Tibial artery (tissue), 4 donors: Measurements from ENCODE around the gene TNS3.
A peak's percentile ranks its signal among the peaks of the same experiment; 100 is the strongest.

Experiments
- DNase-seq, 2 donors: peaks; one replicate each; pipeline ENCODE4 v3.0.0-alpha.2; 2019
- H3K27ac ChIP-seq, 2 donors: fragments of 200-600 bp; sonication (generic) in 1 of 2; 1 replicate in 1 of 2; 2 replicates in 1 of 2; pipeline ENCODE4 v1.5.1; 2018 to 2019; ENCODE audit warnings: mild to moderate bottlenecking in 1 of 2
- H3K27me3 ChIP-seq, 2 donors: fragments of 200-600 bp; sonication (generic) in 1 of 2; one replicate each; pipeline versions ENCODE4 v1.5.1 to v1.6.0; 2016 to 2019
- H3K36me3 ChIP-seq, 3 donors: fragments of 200-600 bp; sonication (generic) in 2 of 3; one replicate each; pipeline ENCODE4 v1.5.1; 2016 to 2019; ENCODE audit warnings: mild to moderate bottlenecking in 2 of 3
- H3K4me1 ChIP-seq, 4 donors: fragments of 200-600 bp; sonication (generic) in 2 of 4; 1 replicate in 3 of 4; 2 replicates in 1 of 4; pipeline ENCODE4 v1.5.1; 2016 to 2019
- H3K4me3 ChIP-seq, 2 donors: fragments of 200-600 bp; sonication (generic) in 1 of 2; 1 replicate in 1 of 2; 2 replicates in 1 of 2; pipeline ENCODE4 v1.5.1; 2018 to 2019; ENCODE audit warnings: mild to moderate bottlenecking in 2 of 2
- H3K9me3 ChIP-seq, 3 donors: fragments of 200-600 bp; sonication (generic) in 1 of 3; one replicate each; pipeline ENCODE4 v1.5.1; 2016 to 2019
- CTCF ChIP-seq, 2 experiments: fragments of 200-600 bp in 1 of 2; fragments of 450-650 bp in 1 of 2; IDR thresholded peaks; one replicate each; pipeline ENCODE4 v1.5.1; 2017 to 2019; ENCODE audit warnings: antibody characterized with exemption in 2 of 2, mild to moderate bottlenecking in 1 of 2, moderate library complexity in 1 of 2
- intact Hi-C: fragments of 100-400 bp; cut with DNase I; formaldehyde crosslinking; loops from one replicate; pipeline ENCODE4 v1.15.0; 2023; ENCODE audit warnings: low total_unique reads

TNS3 gene

GRCh38 chr7:47478926-47479711, 102.8 kb downstream of the TNS3 start:
- DNase-seq, result peak in 1 of 2 donors; percentile 61
- intact Hi-C loops, result no loop called here
- TF ChIP-seq CTCF (IDR thresholded peaks at IDR 0.05), result no peak
- Histone ChIP-seq H3K9me3 (no peaks in the 10 kb centered on the region), H3K4me3 (no peak overlapping the region), H3K27me3 (no peaks in the 10 kb centered on the region), H3K36me3 (no peaks in the 10 kb centered on the region), H3K27ac (peak overlapping the region; percentile 44 to 72), H3K4me1 (peaks cover 0 to 94% (median 72%) of the 10 kb centered on the region in 4 donors)

DNA sequence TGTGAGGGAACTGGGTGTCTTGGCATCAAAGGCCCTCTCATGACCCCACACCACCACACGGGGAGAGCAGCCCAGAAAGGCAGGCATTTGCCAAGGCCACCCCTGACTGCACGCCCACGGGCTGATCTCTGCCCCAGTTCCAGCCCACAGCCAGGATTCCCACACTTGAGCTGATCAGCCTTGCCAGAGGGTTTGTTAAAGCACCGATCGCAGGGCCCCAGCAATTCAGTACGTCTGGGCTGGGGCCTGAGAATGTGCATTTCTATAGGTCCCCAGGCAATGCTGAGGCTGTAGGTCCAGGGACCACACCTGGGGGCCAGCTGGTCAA, 103.9 kb downstream of the TNS3 start:
- intact Hi-C loops, result no loop called here
- Histone ChIP-seq H3K27ac (no peak overlapping the region), H3K4me3 (no peak overlapping the region), H3K9me3 (no peaks in the 10 kb centered on the region), H3K27me3 (no peaks in the 10 kb centered on the region), H3K4me1 (peaks cover 0 to 85% (median 71%) of the 10 kb centered on the region in 4 donors), H3K36me3 (no peaks in the 10 kb centered on the region)
- TF ChIP-seq CTCF (IDR thresholded peaks at IDR 0.05), result no peak
- DNase-seq, result peak in 1 of 2 donors; percentile 67

DNA sequence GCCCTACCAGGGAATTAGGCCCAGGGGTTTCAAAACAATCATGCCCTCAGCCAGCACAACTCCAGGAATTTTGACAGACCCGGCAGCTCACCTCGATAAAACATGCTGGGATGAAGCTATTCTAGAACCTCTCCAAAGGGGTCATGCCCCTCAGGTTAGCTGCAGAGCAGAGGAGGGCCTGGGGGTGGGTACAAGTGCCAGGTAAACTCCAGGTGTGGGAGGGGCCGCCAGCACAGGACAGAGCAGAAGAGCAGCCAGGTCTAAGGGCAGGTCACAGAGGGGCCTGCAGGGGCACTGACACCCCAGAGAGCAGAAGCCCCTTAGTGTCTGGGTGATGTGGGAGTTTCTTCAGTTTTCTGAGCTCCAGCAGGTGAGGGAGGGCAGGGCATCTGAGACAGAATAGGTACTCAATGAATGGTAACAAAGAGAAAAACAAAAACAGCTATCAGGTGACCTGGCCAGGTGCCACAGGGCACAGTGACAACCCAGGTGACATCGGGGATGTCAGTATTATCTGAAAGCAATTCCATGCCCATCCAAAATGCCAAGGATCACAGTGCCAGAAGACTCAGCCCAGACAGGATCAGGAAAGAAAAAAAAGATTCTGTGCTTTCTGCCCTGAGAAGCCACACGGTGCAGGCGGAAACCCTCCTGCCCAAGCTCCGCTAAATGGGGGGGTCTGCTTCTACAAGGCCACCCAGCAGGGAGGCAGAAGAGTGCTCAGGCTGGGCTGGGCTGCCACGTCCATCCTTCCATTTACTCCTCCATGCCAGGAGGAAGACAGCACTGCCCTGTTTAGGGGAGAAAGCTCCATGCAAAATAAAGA, 104.5 kb downstream of the TNS3 start:
- intact Hi-C loops, result no loop called here
- Histone ChIP-seq H3K27ac (no peak overlapping the region), H3K27me3 (no peaks in the 10 kb centered on the region), H3K4me1 (peaks cover 0 to 80% (median 66%) of the 10 kb centered on the region in 4 donors), H3K9me3 (no peaks in the 10 kb centered on the region), H3K36me3 (no peaks in the 10 kb centered on the region), H3K4me3 (no peak overlapping the region)
- no peak for DNase-seq
- no peak for TF ChIP-seq CTCF (IDR thresholded peaks at IDR 0.05)

DNA sequence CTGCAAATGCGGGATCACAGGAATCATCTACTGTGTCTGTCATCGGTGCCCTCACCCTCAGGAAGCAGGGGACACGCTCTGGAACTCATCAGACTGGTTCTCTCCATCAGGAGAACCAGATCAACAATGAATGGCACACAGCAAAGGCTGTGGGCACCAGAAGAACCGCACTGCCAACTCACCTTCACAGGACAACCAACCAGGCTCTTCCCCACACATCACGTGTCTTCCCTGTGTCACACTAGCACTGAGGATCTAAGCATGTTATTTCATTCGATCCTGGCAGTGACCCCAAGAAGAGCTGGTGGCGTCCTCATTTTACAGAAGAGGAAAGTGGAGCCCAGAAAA, 106.1 kb downstream of the TNS3 start:
- H3K27me3 ChIP-seq, result no peaks in the 10 kb centered on the region
- H3K36me3 ChIP-seq, result no peaks in the 10 kb centered on the region
- H3K9me3 ChIP-seq, result no peaks in the 10 kb centered on the region
- peak overlapping the region; percentile 61 to 65 for H3K27ac ChIP-seq
- no peak overlapping the region for H3K4me3 ChIP-seq
- intact Hi-C loops, result no loop called here
- no peak for TF ChIP-seq CTCF (IDR thresholded peaks at IDR 0.05)
- DNase-seq, result no peak
- H3K4me1 ChIP-seq, result peaks cover 0 to 66% (median 54%) of the 10 kb centered on the region in 4 donors

GRCh38 chr7:47474937-47475879, 106.7 kb downstream of the TNS3 start:
- Histone ChIP-seq H3K4me1 (peaks cover 0 to 62% (median 48%) of the 10 kb centered on the region in 4 donors), H3K27ac (peak overlapping the region; percentile 61 to 65), H3K9me3 (no peaks in the 10 kb centered on the region), H3K4me3 (no peak overlapping the region), H3K27me3 (no peaks in the 10 kb centered on the region), H3K36me3 (no peaks in the 10 kb centered on the region)
- intact Hi-C loops, result no loop called here
- DNase-seq, result peak; percentile 92 to 95
- TF ChIP-seq CTCF (IDR thresholded peaks at IDR 0.05), result peak; percentile 15 to 35
